PC-9 (cell line): ENCODE data around the gene MEIS2. TPM values are rescaled to one million over a fixed set of nuclear protein-coding genes. Genes with fewer than 3 reads are reported as not detected.

Experiments used
- BruUV-seq: library from RNA; stranded (reverse); fragments of 400-500 nt; replicated peaks from 2 replicates; lab custom pipeline; 2021; lab: Mats Ljungman, UMichigan
- CTCF ChIA-PET: fragments of 300-600 bp; sonication (Branson Sonifier 250); formaldehyde crosslinking; loops from one replicate; lab custom pipeline; 2022; ENCODE audit warnings: antibody characterized with exemption; lab: Charles Lee
- POLR2A ChIA-PET: fragments of 300-600 bp; sonication (Branson Sonifier 250); formaldehyde crosslinking; loops from one replicate; lab custom pipeline; 2022; ENCODE audit warnings: antibody characterized with exemption; ENCODE audit not compliant: unreplicated experiment; lab: Charles Lee
- DNase-seq, 2 experiments: peaks; one replicate each; pipeline versions ENCODE4 v3.0.0 to v3.0.0-alpha.2; 2015 to 2022; ENCODE audit warnings: mixed read lengths in 1 of 2
- H2AFZ ChIP-seq: fragments of 200-600 bp; sonication (generic); 2 replicates; pipeline ENCODE4 v1.8.1; 2017; ENCODE audit warnings: antibody characterized with exemption
- H3F3A ChIP-seq: fragments of 200-600 bp; sonication (generic); 2 replicates; pipeline ENCODE4 v1.8.1; 2017; ENCODE audit warnings: antibody characterized with exemption, mild to moderate bottlenecking, low read depth; ENCODE audit not compliant: insufficient read depth
- H3K27ac ChIP-seq: fragments of 200-600 bp; sonication (generic); 2 replicates; pipeline ENCODE4 v1.6.1; 2016; ENCODE audit warnings: mixed run types
- H3K27me3 ChIP-seq: fragments of 200-600 bp; sonication (generic); 2 replicates; pipeline ENCODE4 v1.6.1; 2016; ENCODE audit warnings: low read depth, mixed run types; ENCODE audit not compliant: insufficient read depth
- H3K36me3 ChIP-seq: fragments of 200-600 bp; sonication (generic); 2 replicates; pipeline ENCODE4 v1.6.1; 2016; ENCODE audit warnings: low read depth, mixed run types
- H3K4me1 ChIP-seq: fragments of 200-600 bp; sonication (generic); replicated peaks from 2 replicates; pipeline ENCODE4 v1.6.1; 2016; ENCODE audit warnings: mixed run types; ENCODE audit not compliant: insufficient read depth
- H3K4me2 ChIP-seq: fragments of 200-600 bp; sonication (generic); 2 replicates; pipeline ENCODE4 v1.6.1; 2017; ENCODE audit warnings: mixed run types
- H3K4me3 ChIP-seq: fragments of 200-600 bp; sonication (generic); 2 replicates; pipeline ENCODE4 v1.6.1; 2016; ENCODE audit warnings: mixed run types
- H3K79me2 ChIP-seq: fragments of 200-600 bp; sonication (generic); 2 replicates; pipeline ENCODE4 v1.6.1; 2017; ENCODE audit warnings: low read depth, mixed run types
- H3K9me2 ChIP-seq: fragments of 200-600 bp; sonication (generic); 2 replicates; pipeline ENCODE4 v1.8.1; 2017; ENCODE audit warnings: mild to moderate bottlenecking; ENCODE audit not compliant: insufficient read depth
- H3K9me3 ChIP-seq: fragments of 200-600 bp; sonication (generic); 2 replicates; pipeline ENCODE4 v1.8.1; 2016; ENCODE audit warnings: low read depth; ENCODE audit not compliant: insufficient read depth
- H4K20me1 ChIP-seq: fragments of 200-600 bp; sonication (generic); 2 replicates; pipeline ENCODE4 v1.8.1; 2017; ENCODE audit not compliant: insufficient read depth
- EZH2 ChIP-seq: fragments of 200-600 bp; sonication (generic); IDR thresholded peaks from 2 replicates; pipeline ENCODE4 v1.8.0; 2017; ENCODE audit warnings: antibody characterized with exemption, low read depth
- intact Hi-C: fragments of 100-400 bp; cut with micrococcal nuclease; formaldehyde crosslinking; loops from one replicate; pipeline ENCODE4 v1.10.0; 2022; ENCODE audit not compliant: unreplicated experiment
- total RNA-seq: library from RNA; stranded (reverse); gene quantifications from 2 replicates; pipeline ENCODE4 v1.2.3, GENCODE V29; 2021
- TF ChIP-seq, protein P1 (sequence below): fragments of 200-600 bp; sonication (generic); conservative IDR thresholded peaks from 2 replicates; pipeline ENCODE4 v1.6.1; 2017; ENCODE audit warnings: mixed run types, antibody characterized with exemption, mild to moderate bottlenecking, moderate library complexity

The MEIS2 gene
- total RNA-seq, 1 experiment from 2014 or later = 29.1 TPM

DNA sequence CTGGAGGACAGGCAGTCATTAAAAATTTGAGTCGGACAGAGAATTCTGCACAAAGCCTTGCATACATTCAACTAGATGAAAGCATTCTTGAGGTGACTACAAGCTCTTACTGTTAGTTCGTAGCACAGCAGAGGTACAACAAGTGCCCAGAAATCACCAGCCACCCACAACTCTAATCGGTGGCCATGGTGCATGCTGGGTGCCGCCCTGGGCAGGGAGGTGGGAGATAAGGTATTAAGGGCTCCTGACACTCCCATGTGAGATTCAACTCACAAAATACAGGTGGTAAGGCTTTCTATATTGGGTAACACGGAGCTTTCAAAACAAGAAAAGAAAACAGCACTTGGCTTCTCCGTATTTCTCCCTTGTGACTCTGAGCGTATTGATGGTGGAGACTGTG is 66.0 kb downstream of the MEIS2 start:
- ChIA-PET POLR2A (no interaction called here), CTCF (no interaction called here)
- H3K4me1 ChIP-seq = peaks cover 8% of the 10 kb centered on the region; the same call in 1 of the 2 replicates
- H3K27ac ChIP-seq = no peak overlapping the region
- H3K79me2 ChIP-seq = no peaks in the 10 kb centered on the region
- no TSS peak for BruUV-seq
- no peak for TF ChIP-seq EZH2
- TF ChIP-seq, protein P1, sequence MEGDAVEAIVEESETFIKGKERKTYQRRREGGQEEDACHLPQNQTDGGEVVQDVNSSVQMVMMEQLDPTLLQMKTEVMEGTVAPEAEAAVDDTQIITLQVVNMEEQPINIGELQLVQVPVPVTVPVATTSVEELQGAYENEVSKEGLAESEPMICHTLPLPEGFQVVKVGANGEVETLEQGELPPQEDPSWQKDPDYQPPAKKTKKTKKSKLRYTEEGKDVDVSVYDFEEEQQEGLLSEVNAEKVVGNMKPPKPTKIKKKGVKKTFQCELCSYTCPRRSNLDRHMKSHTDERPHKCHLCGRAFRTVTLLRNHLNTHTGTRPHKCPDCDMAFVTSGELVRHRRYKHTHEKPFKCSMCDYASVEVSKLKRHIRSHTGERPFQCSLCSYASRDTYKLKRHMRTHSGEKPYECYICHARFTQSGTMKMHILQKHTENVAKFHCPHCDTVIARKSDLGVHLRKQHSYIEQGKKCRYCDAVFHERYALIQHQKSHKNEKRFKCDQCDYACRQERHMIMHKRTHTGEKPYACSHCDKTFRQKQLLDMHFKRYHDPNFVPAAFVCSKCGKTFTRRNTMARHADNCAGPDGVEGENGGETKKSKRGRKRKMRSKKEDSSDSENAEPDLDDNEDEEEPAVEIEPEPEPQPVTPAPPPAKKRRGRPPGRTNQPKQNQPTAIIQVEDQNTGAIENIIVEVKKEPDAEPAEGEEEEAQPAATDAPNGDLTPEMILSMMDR = no peak
- no peak overlapping the region for H3K4me2 ChIP-seq
- H2AFZ ChIP-seq = no peak overlapping the region
- intact Hi-C loops = no loop called here
- DNase-seq = no peak
- H3F3A ChIP-seq = no peaks in the 10 kb centered on the region
- H3K36me3 ChIP-seq = no peaks in the 10 kb centered on the region; the same call in 1 of the 2 replicates
- no peaks in the 10 kb centered on the region for H3K9me3 ChIP-seq
- no peaks in the 10 kb centered on the region for H4K20me1 ChIP-seq
- H3K4me3 ChIP-seq = no peak overlapping the region
- no peaks in the 10 kb centered on the region for H3K27me3 ChIP-seq
- no peaks in the 10 kb centered on the region for H3K9me2 ChIP-seq

DNA sequence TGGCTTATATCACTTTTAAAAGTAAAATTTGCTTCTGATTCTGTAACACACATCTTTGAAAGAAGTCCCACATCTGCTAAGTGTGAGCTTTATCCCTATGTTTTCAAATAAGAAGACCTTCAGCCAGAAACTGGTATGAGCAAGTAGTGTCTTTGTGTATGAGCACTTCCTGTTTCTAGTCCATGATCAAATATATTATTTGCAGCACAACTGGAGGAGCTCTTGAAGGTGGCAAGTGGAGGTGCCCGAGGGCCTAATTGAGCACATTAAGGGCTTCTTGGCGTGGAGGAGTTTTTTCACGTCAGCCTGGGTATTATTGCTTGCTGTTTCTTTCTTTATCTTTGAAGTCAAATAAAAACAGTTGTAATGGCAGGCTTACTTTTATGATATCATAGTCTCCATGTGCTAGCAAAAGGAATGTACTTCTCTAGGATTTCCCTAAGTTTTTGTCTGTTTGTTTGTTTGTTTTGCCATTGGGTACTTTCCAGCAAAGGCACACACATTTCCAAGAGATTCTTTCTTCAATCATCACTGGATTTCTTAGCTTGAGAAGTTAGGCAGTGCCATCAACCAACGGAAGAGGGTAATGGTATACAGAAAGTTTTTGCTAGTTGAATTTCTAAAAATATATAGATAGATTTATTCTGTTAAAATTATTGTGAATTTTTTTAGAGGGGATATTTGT is 68.1 kb downstream of the MEIS2 start:
- Histone ChIP-seq H3K27ac (no peak overlapping the region), H2AFZ (no peak overlapping the region), H3K9me3 (no peaks in the 10 kb centered on the region), H3K79me2 (no peaks in the 10 kb centered on the region), H3K4me2 (no peak overlapping the region), H4K20me1 (no peaks in the 10 kb centered on the region), H3K9me2 (no peaks in the 10 kb centered on the region), H3K4me1 (peaks cover 8% of the 10 kb centered on the region; the same call in 1 of the 2 replicates), H3K4me3 (no peak overlapping the region), H3K27me3 (no peaks in the 10 kb centered on the region), H3K36me3 (no peaks in the 10 kb centered on the region; the same call in 1 of the 2 replicates), H3F3A (no peaks in the 10 kb centered on the region)
- no TSS peak for BruUV-seq
- POLR2A ChIA-PET = no interaction called here
- CTCF ChIA-PET = no interaction called here
- intact Hi-C loops = no loop called here
- no peak for DNase-seq
- TF ChIP-seq EZH2 = no peak
- TF ChIP-seq, protein P1 = no peak

DNA sequence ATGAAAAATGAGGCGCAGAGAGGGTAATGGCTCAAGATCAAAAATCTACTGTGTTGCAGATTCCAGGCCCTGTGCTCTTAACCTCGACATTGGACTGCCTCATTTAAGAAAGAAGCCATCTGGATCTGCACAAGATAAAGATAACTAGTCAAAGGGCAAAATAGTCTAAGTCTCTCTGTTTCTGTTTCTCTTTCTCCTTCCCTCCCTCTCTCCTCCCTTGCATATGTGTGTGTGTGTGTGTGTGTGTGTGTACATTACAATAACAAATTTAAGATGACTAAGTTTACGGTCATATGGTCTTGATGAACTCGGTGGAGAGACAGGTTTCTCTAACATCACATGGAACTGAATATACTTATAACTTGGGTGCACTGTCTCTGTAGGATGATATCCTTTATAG is 69.2 kb downstream of the MEIS2 start:
- no peaks in the 10 kb centered on the region for H4K20me1 ChIP-seq
- intact Hi-C loops = no loop called here
- CTCF ChIA-PET = no interaction called here

More for the DNA sequence above, 69.2 kb downstream of the MEIS2 start:
- POLR2A ChIA-PET = no interaction called here
- Histone ChIP-seq H3K27me3 (no peaks in the 10 kb centered on the region), H2AFZ (no peak overlapping the region), H3F3A (no peaks in the 10 kb centered on the region), H3K27ac (no peak overlapping the region), H3K79me2 (no peaks in the 10 kb centered on the region), H3K36me3 (no peaks in the 10 kb centered on the region; the same call in 1 of the 2 replicates), H3K4me1 (peaks cover 8% of the 10 kb centered on the region; the same call in 1 of the 2 replicates), H3K9me3 (no peaks in the 10 kb centered on the region), H3K4me2 (no peak overlapping the region), H3K9me2 (no peaks in the 10 kb centered on the region), H3K4me3 (no peak overlapping the region)
- DNase-seq = no peak
- TF ChIP-seq, protein P1 = no peak
- TF ChIP-seq EZH2 = no peak
- no TSS peak for BruUV-seq
